ENCODE data around the gene RAB4B.
"Not testable (repeated sequence)": the region's sequence is repeated elsewhere in the genome, so short reads cannot be mapped to it uniquely, and the experiment has no call there.

Gene RAB4B

GRCh38 chr19:40750874-40751537, 27.0 kb upstream of the RAB4B start, which contains the start of gene SNRPA:
Gene SNRPA (plus strand): TSS chr19:40751203. CDS start chr19:40751409, 206 bp downstream.
- DNase-seq (ENCODE audit: low spot score) = peak; percentile 98

- no peak for DNase-seq (ENCODE audit: low spot score)
Measured at GRCh38 chr19:40752257-40752781, 25.7 kb upstream of the RAB4B start.

- DNase-seq (ENCODE audit: low spot score) = no peak
Measured at GRCh38 chr19:40754611-40755247, 23.3 kb upstream of the RAB4B start.

GRCh38 chr19:40755248-40755624, 22.8 kb upstream of the RAB4B start:
- no peak for DNase-seq (ENCODE audit: low spot score)

- DNase-seq (ENCODE audit: low spot score) = no peak
Measured at GRCh38 chr19:40755791-40756190, 22.3 kb upstream of the RAB4B start.

GRCh38 chr19:40756502-40757110, 21.4 kb upstream of the RAB4B start:
- no peak for DNase-seq (ENCODE audit: low spot score)

- DNase-seq (ENCODE audit: low spot score) = no peak
Measured at GRCh38 chr19:40758491-40758890, 19.6 kb upstream of the RAB4B start.

- no peak for DNase-seq (ENCODE audit: low spot score)
Measured at GRCh38 chr19:40759352-40759751, 18.7 kb upstream of the RAB4B start.

- DNase-seq (ENCODE audit: low spot score) = no peak
Measured at GRCh38 chr19:40762754-40763470, 15.1 kb upstream of the RAB4B start.

GRCh38 chr19:40763526-40763925, 14.5 kb upstream of the RAB4B start:
- no peak for DNase-seq (ENCODE audit: low spot score)

GRCh38 chr19:40763963-40764362, 14.1 kb upstream of the RAB4B start:
- DNase-seq (ENCODE audit: low spot score) = no peak

GRCh38 chr19:40766385-40766784, 11.7 kb upstream of the RAB4B start:
- not testable (repeated sequence) for DNase-seq (ENCODE audit: low spot score)

- DNase-seq (ENCODE audit: low spot score) = no peak
Measured at GRCh38 chr19:40768869-40769268, 9.2 kb upstream of the RAB4B start.

- DNase-seq (ENCODE audit: low spot score) = not testable (repeated sequence)
Measured at GRCh38 chr19:40771101-40771862, 6.8 kb upstream of the RAB4B start.

GRCh38 chr19:40774916-40775631, 3.0 kb upstream of the RAB4B start, which contains the start of gene MIA:
Gene MIA (plus strand): TSS chr19:40775521. CDS start chr19:40775543, 22 bp downstream.
- no peak for DNase-seq (ENCODE audit: low spot score)

- DNase-seq (ENCODE audit: low spot score) = no peak
Measured at GRCh38 chr19:40775632-40776022, 2.4 kb upstream of the RAB4B start.

GRCh38 chr19:40776364-40776763, 1.7 kb upstream of the RAB4B start:
- DNase-seq (ENCODE audit: low spot score) = no peak

GRCh38 chr19:40776932-40777644, 959 bp upstream of the RAB4B start:
- peak; percentile 99 for DNase-seq (ENCODE audit: low spot score)

- no peak for DNase-seq (ENCODE audit: low spot score)
Measured at GRCh38 chr19:40777645-40777936, 456 bp upstream of the RAB4B start.

GRCh38 chr19:40778706-40779284, 748 bp downstream of the RAB4B start:
- no peak for DNase-seq (ENCODE audit: low spot score)

Data from pons (tissue), 1 donor.